Measurements from ENCODE around the gene LCA5L.
"Not testable (repeated sequence)": the region's sequence is repeated elsewhere in the genome, so short reads cannot be mapped to it uniquely, and the experiment has no call there.

The LCA5L gene

DNA sequence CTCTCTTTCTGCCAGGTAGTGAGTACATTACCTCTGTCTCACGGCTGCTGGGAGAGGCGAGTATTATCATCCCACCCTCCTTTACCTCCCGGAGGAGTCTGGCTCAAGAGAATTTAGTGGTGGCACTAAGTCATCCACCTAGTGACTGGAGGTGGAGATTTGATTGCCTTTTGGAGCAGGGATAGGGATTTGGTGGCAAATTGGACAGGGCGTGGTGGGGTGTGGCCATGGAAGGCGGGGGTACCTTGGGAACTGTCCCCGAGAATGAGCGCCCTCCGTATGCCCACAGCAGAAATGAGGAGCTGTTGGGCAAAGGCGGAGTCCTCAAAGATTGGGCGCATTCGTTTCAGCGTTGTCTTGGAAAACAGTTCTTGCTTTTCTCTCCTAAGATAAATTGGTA is 64.6 kb downstream of the LCA5L start:
- H3K4me3 ChIP-seq (ENCODE audit: low read depth, low read length), result peak overlapping the region; percentile 79
- TF ChIP-seq, protein P1, sequence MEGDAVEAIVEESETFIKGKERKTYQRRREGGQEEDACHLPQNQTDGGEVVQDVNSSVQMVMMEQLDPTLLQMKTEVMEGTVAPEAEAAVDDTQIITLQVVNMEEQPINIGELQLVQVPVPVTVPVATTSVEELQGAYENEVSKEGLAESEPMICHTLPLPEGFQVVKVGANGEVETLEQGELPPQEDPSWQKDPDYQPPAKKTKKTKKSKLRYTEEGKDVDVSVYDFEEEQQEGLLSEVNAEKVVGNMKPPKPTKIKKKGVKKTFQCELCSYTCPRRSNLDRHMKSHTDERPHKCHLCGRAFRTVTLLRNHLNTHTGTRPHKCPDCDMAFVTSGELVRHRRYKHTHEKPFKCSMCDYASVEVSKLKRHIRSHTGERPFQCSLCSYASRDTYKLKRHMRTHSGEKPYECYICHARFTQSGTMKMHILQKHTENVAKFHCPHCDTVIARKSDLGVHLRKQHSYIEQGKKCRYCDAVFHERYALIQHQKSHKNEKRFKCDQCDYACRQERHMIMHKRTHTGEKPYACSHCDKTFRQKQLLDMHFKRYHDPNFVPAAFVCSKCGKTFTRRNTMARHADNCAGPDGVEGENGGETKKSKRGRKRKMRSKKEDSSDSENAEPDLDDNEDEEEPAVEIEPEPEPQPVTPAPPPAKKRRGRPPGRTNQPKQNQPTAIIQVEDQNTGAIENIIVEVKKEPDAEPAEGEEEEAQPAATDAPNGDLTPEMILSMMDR (IDR thresholded peaks at IDR 0.05; ENCODE audit: insufficient read depth, low read depth, low read length, missing control alignments), result no peak
- no peak for DNase-seq (ENCODE audit: low read depth)

DNA sequence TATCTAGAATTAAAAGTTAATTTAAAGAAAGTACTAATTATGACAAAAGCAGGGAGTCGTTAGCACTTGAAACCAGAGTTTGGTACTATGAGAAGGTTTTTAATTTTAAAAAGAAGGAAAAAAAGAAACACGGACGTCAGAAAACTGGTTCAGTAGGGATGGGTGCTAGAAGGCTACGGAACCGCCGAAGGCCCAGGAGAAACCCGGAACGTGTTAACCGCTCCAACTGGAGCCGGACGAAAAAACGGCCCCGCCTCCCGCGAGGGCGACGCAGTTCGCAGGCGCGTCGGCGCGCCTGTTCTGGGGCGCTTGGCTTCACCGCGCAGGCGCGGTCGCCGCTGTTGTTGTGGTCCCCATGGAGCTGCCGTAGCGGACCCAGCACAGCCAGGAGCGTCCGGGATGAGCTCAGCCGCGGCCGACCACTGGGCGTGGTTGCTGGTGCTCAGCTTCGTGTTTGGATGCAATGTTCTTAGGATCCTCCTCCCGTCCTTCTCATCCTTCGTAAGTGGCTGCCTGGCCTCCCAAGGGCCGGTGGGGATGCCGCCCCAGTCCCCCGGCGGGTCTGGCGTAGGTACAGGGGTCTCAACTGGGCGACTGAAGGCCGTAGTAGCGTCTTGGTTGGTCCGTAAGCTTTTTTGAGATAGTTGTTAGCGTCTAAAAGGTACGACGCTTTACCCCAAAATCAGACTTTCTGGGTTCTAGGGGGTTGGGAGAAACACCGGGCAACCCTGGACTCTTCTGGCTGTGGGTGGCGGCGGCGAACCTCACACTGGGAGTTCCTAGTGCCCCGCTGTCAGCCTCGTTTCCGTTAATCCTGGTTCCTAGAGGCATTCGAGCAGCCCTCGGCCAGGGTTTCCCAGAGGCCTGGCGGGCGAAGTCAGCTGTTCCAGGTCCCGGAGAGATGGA is 65.3 kb downstream of the LCA5L start:
- TF ChIP-seq, protein P1 (IDR thresholded peaks at IDR 0.05; ENCODE audit: insufficient read depth, low read depth, low read length, missing control alignments), result no peak
- peak overlapping the region; percentile 79 for H3K4me3 ChIP-seq (ENCODE audit: low read depth, low read length)
- peak; percentile 94 for DNase-seq (ENCODE audit: low read depth)

DNA sequence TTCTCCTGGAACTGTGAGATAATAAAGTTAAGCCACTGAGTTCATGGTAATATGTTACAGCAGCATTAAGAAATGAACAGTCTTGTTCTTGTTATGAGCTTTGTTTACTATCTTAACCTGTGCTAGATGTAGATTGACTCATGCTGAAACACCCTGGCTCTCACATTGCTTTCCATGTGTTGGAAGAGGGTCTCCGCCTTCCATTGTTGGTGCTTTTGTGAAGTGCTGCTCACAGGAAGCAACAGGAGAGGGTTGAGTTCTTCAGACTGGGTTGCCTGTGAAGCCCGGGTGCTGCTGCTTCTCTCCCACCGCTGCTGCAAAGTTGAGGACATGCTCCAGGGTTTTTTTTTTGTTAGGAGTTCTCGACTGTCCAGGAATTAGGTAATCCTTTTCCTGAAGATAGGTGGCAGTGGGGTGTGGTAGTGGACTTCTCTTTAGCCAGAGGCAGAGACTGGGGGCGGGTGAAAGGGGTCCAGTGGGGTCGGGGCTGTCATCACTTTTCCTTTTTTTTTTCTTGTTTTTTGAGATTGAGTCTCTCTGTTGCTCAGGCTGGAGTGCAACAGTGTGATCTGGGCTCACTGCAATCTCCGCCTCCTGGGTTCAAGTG is 68.0 kb downstream of the LCA5L start:
- TF ChIP-seq, protein P1 (IDR thresholded peaks at IDR 0.05; ENCODE audit: insufficient read depth, low read depth, low read length, missing control alignments), result no peak
- no peak for DNase-seq (ENCODE audit: low read depth)
- H3K4me3 ChIP-seq (ENCODE audit: low read depth, low read length), result no peak overlapping the region

DNA sequence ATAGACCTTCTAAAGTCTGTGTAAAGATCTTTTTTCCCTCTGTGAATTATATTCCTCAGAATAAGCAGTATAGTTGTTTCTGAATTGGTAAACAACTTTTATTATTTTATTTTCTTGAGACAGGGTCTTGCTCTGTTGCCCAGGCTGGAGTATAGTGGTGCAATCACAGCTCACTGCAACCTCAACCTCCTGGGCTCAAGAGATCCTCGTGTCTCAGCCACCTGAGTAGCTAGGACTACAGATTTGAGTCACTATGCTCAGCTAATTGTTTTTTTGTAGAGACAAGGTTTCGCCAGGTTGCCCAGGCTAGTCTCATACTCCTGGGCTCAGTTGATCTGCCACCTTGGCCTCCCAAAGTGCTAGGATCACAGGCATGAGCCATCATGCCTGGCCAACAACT is 70.1 kb downstream of the LCA5L start:
- TF ChIP-seq, protein P1 (IDR thresholded peaks at IDR 0.05; ENCODE audit: insufficient read depth, low read depth, low read length, missing control alignments), result no peak
- peak; percentile 40 for DNase-seq (ENCODE audit: low read depth)

DNA sequence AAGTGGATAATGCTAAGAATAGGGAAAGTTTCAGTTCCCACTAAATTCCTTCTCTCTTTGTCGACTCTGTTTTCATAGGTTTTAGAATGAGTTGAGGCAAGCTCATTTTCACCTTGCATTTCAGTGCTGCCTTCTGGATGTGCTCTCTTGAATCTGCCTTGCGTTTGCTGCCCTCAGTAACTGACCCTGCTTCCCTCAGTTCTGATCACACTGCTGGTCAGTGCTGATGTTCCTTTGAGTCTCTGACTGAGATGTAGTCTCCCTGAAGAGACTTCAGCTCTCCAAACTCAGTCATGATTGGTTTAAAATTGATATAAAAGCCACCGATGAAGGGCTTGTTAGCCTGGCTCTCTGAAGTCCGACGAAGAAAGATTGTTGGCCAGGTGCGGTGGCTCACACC is 71.5 kb downstream of the LCA5L start:
- TF ChIP-seq, protein P1 (IDR thresholded peaks at IDR 0.05; ENCODE audit: insufficient read depth, low read depth, low read length, missing control alignments), result no peak
- no peak for DNase-seq (ENCODE audit: low read depth)
- H3K4me3 ChIP-seq (ENCODE audit: low read depth, low read length), result no peak overlapping the region

More for the DNA sequence above, 70.1 kb downstream of the LCA5L start:
- no peak overlapping the region for H3K4me3 ChIP-seq (ENCODE audit: low read depth, low read length)

DNA sequence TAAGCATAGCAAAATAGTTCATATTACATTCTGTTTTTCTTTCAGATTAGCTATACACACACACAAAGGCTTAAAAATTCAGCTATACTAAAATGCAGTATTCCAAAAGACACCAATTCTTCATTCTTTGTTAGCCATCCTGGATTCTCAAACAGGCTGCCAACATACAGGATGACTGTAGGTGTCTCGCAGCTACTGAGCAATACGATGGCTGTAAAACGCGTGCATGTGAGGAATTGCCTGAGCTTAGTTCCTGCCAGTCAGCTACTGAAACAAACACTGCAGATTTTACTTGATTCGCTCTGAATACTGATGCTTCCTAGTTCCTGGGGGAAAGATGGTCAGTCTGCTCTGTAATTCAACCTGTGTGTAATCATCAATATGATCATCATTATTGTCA is 71.9 kb downstream of the LCA5L start:
- no peak overlapping the region for H3K4me3 ChIP-seq (ENCODE audit: low read depth, low read length)
- peak; percentile 53 for DNase-seq (ENCODE audit: low read depth)
- TF ChIP-seq, protein P1 (IDR thresholded peaks at IDR 0.05; ENCODE audit: insufficient read depth, low read depth, low read length, missing control alignments), result peak; percentile 24

DNA sequence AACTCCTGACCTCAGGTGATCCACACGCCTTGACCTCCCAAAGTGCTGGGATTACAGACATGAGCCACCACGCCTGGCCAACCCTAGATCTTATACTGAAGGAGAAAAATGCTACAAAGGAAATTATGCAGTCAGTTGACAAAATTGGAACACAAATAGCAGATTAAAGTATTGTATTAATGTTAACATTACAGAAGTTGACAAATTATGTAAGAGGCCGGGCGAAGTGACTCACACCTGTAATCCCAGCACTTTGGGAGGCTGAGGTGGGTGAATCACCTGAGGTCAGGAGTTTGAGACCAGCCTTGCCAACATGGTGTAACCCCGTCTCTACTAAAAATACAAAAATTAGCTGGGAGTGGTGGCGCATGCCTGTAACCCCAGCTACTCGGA is 75.7 kb downstream of the LCA5L start:
- not testable (repeated sequence) for H3K4me3 ChIP-seq (ENCODE audit: low read depth, low read length); DNase-seq (ENCODE audit: low read depth)

Data from GM12865 (cell line).